ENCODE results near the gene PDE8A. TPM values are rescaled to one million over a fixed set of nuclear protein-coding genes. Genes with fewer than 3 reads are reported as not detected.

PDE8A gene
- total and polyA plus RNA-seq, 2 donors (not counting 3 experiments of a cell fraction or from before 2014, with no cell fraction given), result 21.3 to 45.7 TPM

GRCh38 chr15:85026304-85027032 lies 44.8 kb downstream of the PDE8A start:
- H3K9me1 ChIP-seq (replicated peaks; ENCODE audit: control insufficient read depth, extremely low read depth, insufficient read depth, low read length), result no peaks in the 10 kb centered on the region
- DNase-seq (ENCODE audit: low read depth, low spot score) (no peak), FAIRE-seq (no peak)
- H3K36me3 ChIP-seq (ENCODE audit: control insufficient read depth in 2 of 2, extremely low read depth in 1 of 2, insufficient read depth in 2 of 2, low read length in 2 of 2), result no peaks in the 10 kb centered on the region
- no peaks in the 10 kb centered on the region for H3K27me3 ChIP-seq (ENCODE audit: control insufficient read depth in 2 of 2, insufficient read depth in 2 of 2, low read length in 2 of 2)
- peaks cover 45% of the 10 kb centered on the region for H3K79me2 ChIP-seq (ENCODE audit: control insufficient read depth, insufficient read depth, low read length)
- no peak overlapping the region for H3K4me3 ChIP-seq (replicated peaks in 1 of 3; ENCODE audit: insufficient read depth in 1 of 3, low read depth in 1 of 3, low read length in 3 of 3)
- TF ChIP-seq CTCF (IDR thresholded peaks at IDR 0.05; ENCODE audit: extremely low read depth in 1 of 2, insufficient read depth in 1 of 2, low read depth in 1 of 2, low read length in 2 of 2) (no peak), GATA2 (IDR thresholded peaks at IDR 0.05; ENCODE audit: insufficient read depth, insufficient read length, low read depth, low read length) (peak; percentile 52)
- POLR2A ChIA-PET, result no interaction called here
- H3K9me3 ChIP-seq (replicated peaks; ENCODE audit: control insufficient read depth, insufficient read depth, low read length), result no peaks in the 10 kb centered on the region
- dilution Hi-C loops (cut with MboI; ENCODE audit: extremely low pct_ligation_motif_present, low sequenced_read_pairs), result no loop called here
- no peak overlapping the region for H3K27ac ChIP-seq (ENCODE audit: insufficient read depth, low read depth, low read length)
- H3K9ac ChIP-seq (replicated peaks; ENCODE audit: extremely low read depth, insufficient read depth, low read length), result no peak overlapping the region
- no peak overlapping the region for H2AFZ ChIP-seq (ENCODE audit: low read depth, low read length)
- H3K4me2 ChIP-seq (ENCODE audit: insufficient read depth, low read length), result no peak overlapping the region
- CTCF ChIA-PET, result no interaction called here
- intact Hi-C loops (cut with micrococcal nuclease), result loop anchor here (5.0 kb wide), 1 partner anchor 44 kb away; the partner anchor contains the start of gene PDE8A
- no TSS peak for BruUV-seq (replicated peaks)
- H4K20me1 ChIP-seq (replicated peaks; ENCODE audit: control insufficient read depth, extremely low read depth, insufficient read depth, low read length), result no peaks in the 10 kb centered on the region
- peaks cover 38% of the 10 kb centered on the region for H3K4me1 ChIP-seq (ENCODE audit: control insufficient read depth, extremely low read depth, insufficient read depth, low read length)

- Histone ChIP-seq H3K4me1 (ENCODE audit: control insufficient read depth, extremely low read depth, insufficient read depth, low read length) (peaks cover 43% of the 10 kb centered on the region), H3K4me2 (ENCODE audit: insufficient read depth, low read length) (no peak overlapping the region), H3K27me3 (ENCODE audit: control insufficient read depth in 2 of 2, insufficient read depth in 2 of 2, low read length in 2 of 2) (no peaks in the 10 kb centered on the region), H2AFZ (ENCODE audit: low read depth, low read length) (no peak overlapping the region), H3K27ac (ENCODE audit: insufficient read depth, low read depth, low read length) (no peak overlapping the region), H3K4me3 (replicated peaks in 1 of 3; ENCODE audit: insufficient read depth in 1 of 3, low read depth in 1 of 3, low read length in 3 of 3) (no peak overlapping the region), H3K9me3 (replicated peaks; ENCODE audit: control insufficient read depth, insufficient read depth, low read length) (no peaks in the 10 kb centered on the region), H4K20me1 (replicated peaks; ENCODE audit: control insufficient read depth, extremely low read depth, insufficient read depth, low read length) (no peaks in the 10 kb centered on the region), H3K9ac (replicated peaks; ENCODE audit: extremely low read depth, insufficient read depth, low read length) (no peak overlapping the region), H3K9me1 (replicated peaks; ENCODE audit: control insufficient read depth, extremely low read depth, insufficient read depth, low read length) (no peaks in the 10 kb centered on the region), H3K36me3 (ENCODE audit: control insufficient read depth in 2 of 2, extremely low read depth in 1 of 2, insufficient read depth in 2 of 2, low read length in 2 of 2) (no peaks in the 10 kb centered on the region), H3K79me2 (ENCODE audit: control insufficient read depth, insufficient read depth, low read length) (peaks cover 47% of the 10 kb centered on the region)
- ChIA-PET CTCF (no interaction called here), POLR2A (no interaction called here)
- dilution Hi-C loops (cut with MboI; ENCODE audit: extremely low pct_ligation_motif_present, low sequenced_read_pairs) (no loop called here), intact Hi-C loops (cut with micrococcal nuclease) (loop anchor here (5.0 kb wide), 1 partner anchor 45 kb away; the partner anchor contains the start of gene PDE8A)
- TF ChIP-seq GATA2 (IDR thresholded peaks at IDR 0.05; ENCODE audit: insufficient read depth, insufficient read length, low read depth, low read length), result no peak
- TF ChIP-seq POLR2A (IDR thresholded peaks at IDR 0.05; ENCODE audit: low read depth, low read length), result no peak
- TF ChIP-seq POLR2AphosphoS5 (IDR thresholded peaks at IDR 0.05; ENCODE audit: insufficient read depth, low read depth, low read length), result no peak
- no peak for TF ChIP-seq JUN (IDR thresholded peaks at IDR 0.05; ENCODE audit: borderline replicate concordance, insufficient read depth, insufficient read length, low read depth)
- TF ChIP-seq MYC (IDR thresholded peaks at IDR 0.05; ENCODE audit: low read depth, low read length), result no peak
- no peak for TF ChIP-seq FOS (IDR thresholded peaks at IDR 0.05; ENCODE audit: borderline replicate concordance, insufficient read depth, low read length)
- no peak for TF ChIP-seq MAX (IDR thresholded peaks at IDR 0.05; ENCODE audit: insufficient read depth, insufficient read length)
- no peak for TF ChIP-seq CTCF (IDR thresholded peaks at IDR 0.05; ENCODE audit: extremely low read depth in 1 of 2, insufficient read depth in 1 of 2, low read depth in 1 of 2, low read length in 2 of 2)
- TF ChIP-seq EZH2 (IDR thresholded peaks at IDR 0.05; ENCODE audit: borderline replicate concordance, low read depth, low read length, severe bottlenecking), result no peak
- FAIRE-seq, result no peak
- BruUV-seq (replicated peaks), result no TSS peak
- DNase-seq (ENCODE audit: low read depth, low spot score), result no peak
Measured at GRCh38 chr15:85027033-85027380, 45.4 kb downstream of the PDE8A start.
